Stimulated activated CD8-positive, alpha-beta memory T cell treated with anti-CD3 and anti-CD28 coated beads, Interleukin-12 subunit alpha, Interleukin-12 subunit beta, amount 100 ng/mL, for 24 hours (primary cell): ENCODE data around the gene ACBD6.
A peak's percentile ranks its signal among the peaks of the same experiment; 100 is the strongest.
"Not testable (repeated sequence)": the region's sequence is repeated elsewhere in the genome, so short reads cannot be mapped to it uniquely, and the experiment has no call there.

ENCODE experiments used
- DNase-seq: peaks from one replicate; pipeline ENCODE4 v3.0.0-alpha.2; 2020; ENCODE audit errors: extremely low read depth

The ACBD6 gene

GRCh38 chr1:180502361-180503279 lies at the start of gene ACBD6:
Gene ACBD6 (minus strand): TSS chr1:180502577. CDS start chr1:180502266, 311 bp downstream.
- DNase-seq = peak; percentile 66

DNA sequence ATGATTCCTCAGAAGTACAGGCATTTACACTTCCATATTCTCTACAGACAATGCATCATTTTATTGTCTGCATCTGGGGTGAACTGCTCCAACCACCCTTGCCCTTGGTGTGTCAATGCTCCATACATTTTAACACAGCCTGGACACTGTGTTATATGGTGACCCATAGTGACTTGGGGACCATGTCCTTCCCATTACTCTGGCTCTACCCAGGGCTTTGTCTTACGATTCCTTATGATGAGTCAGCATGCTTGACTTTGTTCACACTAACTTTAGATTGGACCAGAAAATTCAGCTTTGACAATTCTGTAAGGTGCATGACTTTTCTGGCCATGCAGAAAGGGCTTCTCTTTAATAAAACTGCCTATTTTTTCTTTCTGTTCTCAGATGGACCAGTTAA lies 49.6 kb upstream of the ACBD6 start:
- no peak for DNase-seq

DNA sequence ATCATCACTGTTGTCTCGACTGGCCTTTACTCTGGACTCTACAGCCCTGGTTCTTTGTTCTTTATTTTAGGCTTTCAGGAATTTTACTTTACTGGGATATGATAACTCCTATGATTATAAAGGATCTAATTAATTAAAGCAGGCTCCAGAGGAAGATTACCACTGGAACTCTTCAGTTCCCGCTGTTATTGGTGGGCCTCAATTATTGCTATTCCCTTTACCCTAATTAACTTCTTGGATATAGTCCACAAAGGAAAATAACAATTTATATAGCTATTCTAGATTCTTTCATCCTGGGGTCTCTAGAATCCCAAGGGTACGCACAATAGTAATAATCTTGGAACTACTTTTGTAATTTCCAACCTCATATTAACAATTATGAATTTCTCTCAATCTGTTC lies 47.9 kb upstream of the ACBD6 start:
- no peak for DNase-seq

GRCh38 chr1:180549770-180550169 lies 47.4 kb upstream of the ACBD6 start:
- not testable (repeated sequence) for DNase-seq

GRCh38 chr1:180548686-180549317 lies 46.4 kb upstream of the ACBD6 start:
- DNase-seq = no peak

DNA sequence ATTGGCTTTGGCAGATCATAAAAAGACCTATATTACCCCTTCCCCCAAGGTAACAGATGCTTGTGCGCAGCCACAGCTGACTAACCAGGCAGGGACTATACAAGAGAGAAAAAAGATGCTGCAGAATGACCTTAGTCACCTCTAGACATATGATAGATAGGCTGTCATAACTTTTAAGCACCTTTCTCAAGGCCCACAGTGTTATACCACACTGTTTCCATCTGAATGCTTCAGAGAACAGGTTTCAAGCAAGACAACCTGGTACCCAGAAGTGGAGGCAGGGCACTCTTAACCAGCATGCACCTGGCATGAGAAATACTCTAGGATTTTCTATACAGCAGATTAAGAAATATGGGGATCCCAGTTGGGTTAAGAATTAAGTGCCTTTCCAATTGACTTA lies 43.6 kb upstream of the ACBD6 start:
- DNase-seq = no peak

GRCh38 chr1:180544050-180544449 lies 41.7 kb upstream of the ACBD6 start:
- no peak for DNase-seq

- no peak for DNase-seq
Observed at GRCh38 chr1:180542838-180543145, 40.4 kb upstream of the ACBD6 start.

- no peak for DNase-seq
Observed at GRCh38 chr1:180542113-180542837, 39.9 kb upstream of the ACBD6 start.

GRCh38 chr1:180540697-180541594 lies 38.6 kb upstream of the ACBD6 start:
- DNase-seq = no peak

- no peak for DNase-seq
Observed at GRCh38 chr1:180539136-180539535, 36.8 kb upstream of the ACBD6 start.

DNA sequence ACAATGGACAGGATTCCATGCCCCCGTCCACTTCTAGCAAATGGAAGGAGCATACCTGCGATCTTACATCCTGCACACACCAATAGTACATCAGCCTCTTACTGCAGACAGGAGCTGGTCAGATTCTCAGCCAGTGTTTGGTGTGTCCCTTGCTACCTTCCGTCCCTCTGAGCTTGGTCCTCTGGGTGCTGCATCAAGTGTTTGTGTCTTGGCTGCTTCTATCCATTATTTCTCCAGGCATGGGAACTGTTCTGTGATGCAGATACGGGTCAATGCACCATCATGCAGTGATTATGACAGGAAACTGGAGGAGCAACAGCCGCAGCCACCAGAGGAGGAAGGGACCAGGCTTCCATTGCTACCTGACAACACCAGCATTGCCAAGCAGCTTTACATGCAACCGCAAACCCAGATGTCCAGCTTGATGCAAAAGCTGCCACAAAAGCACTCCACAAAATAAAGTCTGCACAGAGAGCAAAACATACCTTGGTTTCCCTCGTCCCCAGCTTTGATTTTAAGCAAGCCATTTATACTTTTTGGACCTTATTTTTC lies 34.5 kb upstream of the ACBD6 start:
- DNase-seq = no peak

- no peak for DNase-seq
Observed at GRCh38 chr1:180535418-180535999, 33.1 kb upstream of the ACBD6 start.

GRCh38 chr1:180534214-180534613 lies 31.8 kb upstream of the ACBD6 start:
- no peak for DNase-seq

GRCh38 chr1:180533266-180533987 lies 31.1 kb upstream of the ACBD6 start:
- DNase-seq = peak; percentile 27

DNA sequence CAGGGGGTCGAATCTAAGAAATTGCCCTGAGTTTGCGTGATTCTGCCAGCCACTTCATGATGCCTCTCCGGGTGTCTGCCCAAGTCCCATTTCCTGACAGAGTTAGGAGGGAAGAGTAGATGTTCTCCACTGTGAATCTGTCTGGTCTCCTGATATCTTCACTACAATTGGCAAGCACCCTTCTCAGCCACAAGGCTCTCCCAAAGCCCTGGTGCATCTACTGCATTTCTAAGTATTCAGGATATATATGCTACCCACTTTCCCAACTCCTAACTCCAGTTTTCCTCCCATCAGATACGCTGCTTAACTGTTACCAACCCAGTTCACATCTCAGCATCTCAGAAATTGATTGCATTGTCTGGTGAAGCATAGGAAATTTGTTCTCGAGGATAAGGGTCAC lies 30.5 kb upstream of the ACBD6 start:
- DNase-seq = no peak

DNA sequence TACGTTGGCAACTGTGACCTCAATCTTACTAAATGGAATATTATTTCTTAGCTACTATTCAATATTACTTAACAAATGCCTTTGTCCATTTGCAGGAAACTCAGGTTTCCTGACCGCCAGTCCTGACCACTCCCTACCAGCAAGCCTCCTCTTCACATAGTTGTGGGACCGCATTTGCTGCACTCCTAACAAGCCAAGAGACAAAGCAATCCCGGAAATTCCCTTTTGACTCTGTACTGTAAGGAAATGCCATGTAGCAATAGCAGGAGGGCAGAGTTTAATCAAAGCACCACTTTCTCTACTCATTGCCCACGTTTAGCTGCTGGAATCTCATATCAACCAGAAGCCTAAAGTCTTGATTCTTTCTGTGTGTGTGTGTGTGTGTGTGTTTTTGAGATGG lies 28.1 kb upstream of the ACBD6 start:
- DNase-seq = no peak

DNA sequence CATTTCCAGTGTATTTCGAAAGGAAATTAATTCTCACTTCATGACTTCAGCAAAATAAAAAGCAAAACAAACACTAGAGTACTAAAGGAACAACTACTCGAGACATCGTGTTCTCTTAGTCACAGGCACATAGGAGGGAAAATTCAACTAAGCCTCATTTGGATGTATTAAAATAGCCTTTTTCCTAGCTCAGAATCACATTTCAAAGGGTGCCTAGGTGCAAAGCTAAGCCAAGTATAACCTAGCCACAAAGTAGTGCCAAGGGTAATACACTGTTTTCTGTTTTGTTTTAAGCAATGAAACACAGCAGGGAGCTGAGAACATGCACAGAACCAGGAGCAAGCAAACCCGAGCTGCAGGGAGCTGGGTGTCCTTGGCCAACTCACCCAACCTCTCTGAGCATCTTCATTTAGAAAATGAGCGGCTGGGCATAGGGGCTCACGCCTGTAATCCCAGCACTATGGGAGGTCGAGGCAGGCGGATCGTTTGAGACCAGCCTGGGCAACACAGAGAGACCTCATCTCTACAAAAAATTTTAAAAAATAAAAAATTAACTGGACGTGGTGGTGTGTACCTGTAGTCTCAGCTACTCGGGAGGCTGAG lies 26.6 kb upstream of the ACBD6 start:
- no peak for DNase-seq

DNA sequence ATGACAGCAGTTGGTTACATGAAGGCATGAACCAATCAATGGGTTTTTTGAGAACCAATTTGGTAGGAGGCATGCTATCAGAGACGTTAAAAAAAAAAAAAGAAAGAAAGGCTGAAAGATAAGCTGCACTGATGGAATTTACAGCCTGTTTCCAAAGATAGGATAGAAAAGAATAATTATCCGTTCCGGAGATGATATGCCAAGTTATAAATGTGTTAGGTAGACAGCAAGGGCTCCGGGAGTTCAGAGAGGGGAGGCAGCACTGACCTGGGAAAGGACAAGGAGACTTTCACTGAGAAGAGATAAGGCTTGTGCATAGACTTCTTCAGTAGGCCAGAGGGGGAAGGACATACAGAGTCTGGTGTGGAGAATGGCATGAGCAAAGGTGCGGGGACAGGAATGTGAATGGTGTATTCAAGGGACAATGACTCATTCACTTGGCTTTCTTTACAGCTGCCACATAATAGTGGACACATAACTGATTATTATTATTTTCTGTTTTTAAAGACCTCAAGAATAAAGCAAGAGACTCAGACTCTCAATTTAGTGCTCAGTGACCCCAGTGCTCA lies 24.8 kb upstream of the ACBD6 start:
- DNase-seq = no peak

- no peak for DNase-seq
Observed at GRCh38 chr1:180525715-180526039, 23.3 kb upstream of the ACBD6 start.
